GM10266 (cell line): ENCODE data around the gene C1orf52.
"Not testable (repeated sequence)": the region's sequence is repeated elsewhere in the genome, so short reads cannot be mapped to it uniquely, and the experiment has no call there.

Experiments
- DNase-seq: peaks from one replicate; pipeline ENCODE4 v3.0.0; 2012; ENCODE audit errors: extremely low spot score
- TF ChIP-seq, protein P1 (sequence below): IDR thresholded peaks from 2 replicates; pipeline ENCODE4 v1.5.1; 2012; ENCODE audit warnings: mild to moderate bottlenecking, low read depth; ENCODE audit not compliant: control insufficient read depth, insufficient read depth; ENCODE audit errors: missing control alignments

C1orf52 gene

DNA sequence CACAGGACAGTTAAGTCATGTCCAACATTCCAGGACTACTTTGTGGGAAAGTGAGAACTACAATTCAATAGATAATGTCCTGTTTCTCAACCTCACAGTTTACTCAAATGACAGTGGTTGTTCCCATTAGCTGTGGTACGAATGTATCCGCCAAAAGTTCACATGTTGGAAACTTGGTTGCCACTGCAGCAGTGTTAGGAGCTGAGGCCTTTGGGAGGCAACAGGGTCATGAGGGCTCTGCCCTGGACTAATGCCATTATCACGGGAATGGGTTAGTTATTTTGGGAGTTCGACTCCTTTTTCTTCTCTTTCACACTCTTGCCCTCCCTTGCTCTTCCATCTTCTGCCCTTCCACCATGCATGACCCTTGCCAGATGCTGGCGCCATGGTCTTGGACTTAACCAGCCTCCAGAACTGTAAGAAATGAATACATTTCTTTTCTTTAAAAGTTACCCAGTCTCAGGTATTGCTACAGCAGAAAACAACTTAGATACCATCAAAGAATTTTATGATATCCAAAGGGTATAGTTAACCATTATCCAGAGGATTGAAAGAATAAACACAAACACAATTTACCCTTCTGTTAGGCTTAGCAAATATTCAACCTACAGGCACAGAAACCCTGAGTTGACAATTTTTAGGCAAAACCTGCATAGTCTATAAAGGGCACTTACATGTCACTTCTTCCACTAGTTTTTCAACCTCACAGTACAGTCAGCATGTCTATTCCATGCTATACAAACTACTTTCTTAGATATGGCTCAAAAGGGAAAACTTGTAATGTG is 9.5 kb upstream of the C1orf52 start:
- no peak for DNase-seq
- TF ChIP-seq, protein P1, sequence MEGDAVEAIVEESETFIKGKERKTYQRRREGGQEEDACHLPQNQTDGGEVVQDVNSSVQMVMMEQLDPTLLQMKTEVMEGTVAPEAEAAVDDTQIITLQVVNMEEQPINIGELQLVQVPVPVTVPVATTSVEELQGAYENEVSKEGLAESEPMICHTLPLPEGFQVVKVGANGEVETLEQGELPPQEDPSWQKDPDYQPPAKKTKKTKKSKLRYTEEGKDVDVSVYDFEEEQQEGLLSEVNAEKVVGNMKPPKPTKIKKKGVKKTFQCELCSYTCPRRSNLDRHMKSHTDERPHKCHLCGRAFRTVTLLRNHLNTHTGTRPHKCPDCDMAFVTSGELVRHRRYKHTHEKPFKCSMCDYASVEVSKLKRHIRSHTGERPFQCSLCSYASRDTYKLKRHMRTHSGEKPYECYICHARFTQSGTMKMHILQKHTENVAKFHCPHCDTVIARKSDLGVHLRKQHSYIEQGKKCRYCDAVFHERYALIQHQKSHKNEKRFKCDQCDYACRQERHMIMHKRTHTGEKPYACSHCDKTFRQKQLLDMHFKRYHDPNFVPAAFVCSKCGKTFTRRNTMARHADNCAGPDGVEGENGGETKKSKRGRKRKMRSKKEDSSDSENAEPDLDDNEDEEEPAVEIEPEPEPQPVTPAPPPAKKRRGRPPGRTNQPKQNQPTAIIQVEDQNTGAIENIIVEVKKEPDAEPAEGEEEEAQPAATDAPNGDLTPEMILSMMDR = no peak

DNA sequence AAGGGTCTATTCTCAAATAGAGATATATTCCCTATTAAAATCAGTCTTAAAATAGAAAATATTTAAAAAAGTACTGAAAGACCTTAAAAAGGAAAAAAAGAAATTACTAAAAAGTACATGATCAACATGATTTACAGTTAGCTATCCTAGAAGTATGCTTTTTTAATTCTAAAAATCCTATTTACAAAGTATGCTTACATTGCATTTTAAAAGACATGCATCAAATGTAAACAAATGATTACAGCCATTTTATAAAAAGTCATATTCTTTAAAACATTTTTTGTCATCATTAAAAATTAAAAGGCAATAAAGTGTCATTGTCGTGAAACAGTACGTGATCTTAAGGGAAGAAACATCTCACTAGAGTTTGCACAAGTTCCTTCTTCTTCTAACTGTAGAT is 7.9 kb upstream of the C1orf52 start:
- TF ChIP-seq, protein P1 = no peak
- no peak for DNase-seq

DNA sequence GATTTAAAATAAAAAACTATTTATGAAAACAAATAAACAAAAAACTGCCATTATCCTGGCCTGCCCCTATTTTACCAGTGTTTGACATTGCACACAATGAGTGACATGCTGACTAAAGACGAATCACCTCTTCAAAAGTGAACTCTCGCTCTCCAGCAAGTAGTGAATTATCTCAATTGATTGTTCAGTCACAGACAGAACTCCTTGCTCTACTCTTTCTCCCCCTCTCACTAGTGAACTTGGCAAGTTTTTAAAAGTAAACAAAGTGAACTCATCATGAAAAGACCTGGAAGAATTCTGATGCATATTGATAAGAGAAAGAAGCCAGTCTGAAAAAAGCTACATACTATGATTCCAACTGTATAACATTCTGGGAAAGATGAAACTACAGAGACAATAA is 4.7 kb upstream of the C1orf52 start:
- DNase-seq = no peak
- TF ChIP-seq, protein P1 = no peak

DNA sequence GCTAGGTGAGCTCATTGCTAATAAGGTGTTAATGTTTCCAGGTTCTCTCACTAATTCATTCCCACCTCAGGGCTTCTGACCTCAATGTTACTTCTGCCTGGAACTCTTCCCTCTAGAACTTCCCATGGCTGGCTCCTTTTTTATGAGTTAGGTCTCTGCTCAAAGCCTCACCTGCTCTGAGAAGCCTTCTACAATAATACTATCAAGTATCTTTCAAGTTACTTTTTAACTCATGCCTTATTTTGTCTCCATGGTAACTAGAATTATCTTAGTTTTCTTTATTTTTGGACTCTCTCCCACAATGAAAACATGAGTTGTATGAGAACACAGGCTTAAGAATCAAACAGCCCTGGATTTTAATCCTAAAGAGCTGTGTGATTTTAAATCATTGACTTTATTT is 3.5 kb upstream of the C1orf52 start:
- TF ChIP-seq, protein P1 = no peak
- DNase-seq = no peak

DNA sequence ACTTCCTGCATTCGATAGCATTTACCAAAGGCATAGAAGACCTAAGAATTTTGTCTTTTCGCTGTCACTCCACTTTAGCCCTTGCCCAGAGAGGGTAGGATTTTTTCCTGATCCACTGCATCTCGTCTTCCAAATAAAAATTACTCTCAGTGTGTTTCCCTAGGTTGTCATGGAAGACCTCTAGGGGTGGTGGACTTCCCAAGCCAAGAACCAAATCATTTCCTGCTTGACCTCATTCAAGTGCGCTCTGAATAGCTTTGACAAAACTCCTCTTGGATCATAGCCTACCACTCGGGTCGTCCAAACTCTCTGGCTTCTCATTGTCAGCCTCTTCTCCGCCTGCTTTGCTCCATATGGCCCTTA is 431 bp upstream of the C1orf52 start:
- DNase-seq = no peak
- TF ChIP-seq, protein P1 = no peak

DNA sequence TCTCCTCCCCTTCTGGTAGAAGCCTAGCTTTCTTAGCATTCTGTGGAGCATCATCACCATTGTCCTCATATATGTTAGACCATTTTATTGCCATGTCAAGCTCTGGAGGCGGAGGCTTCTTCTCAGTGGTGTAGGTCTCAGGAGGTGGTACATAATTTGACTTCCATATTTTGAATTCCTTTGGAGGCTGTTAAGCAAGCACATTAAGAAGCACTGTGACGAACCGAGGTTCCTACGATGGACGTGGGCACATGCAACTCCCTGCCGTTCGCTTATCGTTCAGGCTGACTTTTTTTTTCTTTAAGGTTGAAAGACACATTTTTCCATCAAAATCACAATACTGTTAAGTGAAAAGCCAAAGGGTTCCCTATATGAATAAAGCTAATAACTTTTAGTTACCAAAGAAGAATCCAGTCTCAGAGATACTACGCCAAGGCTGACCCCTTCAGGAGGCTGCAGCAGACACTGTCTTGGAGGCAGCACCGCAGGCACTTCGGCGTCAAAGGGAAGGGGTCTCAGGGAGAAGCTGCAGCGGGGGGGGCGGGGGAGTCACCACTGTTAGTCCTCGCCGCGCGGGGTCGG is 835 bp downstream of the C1orf52 start:
- no peak for DNase-seq
- TF ChIP-seq, protein P1 = no peak

DNA sequence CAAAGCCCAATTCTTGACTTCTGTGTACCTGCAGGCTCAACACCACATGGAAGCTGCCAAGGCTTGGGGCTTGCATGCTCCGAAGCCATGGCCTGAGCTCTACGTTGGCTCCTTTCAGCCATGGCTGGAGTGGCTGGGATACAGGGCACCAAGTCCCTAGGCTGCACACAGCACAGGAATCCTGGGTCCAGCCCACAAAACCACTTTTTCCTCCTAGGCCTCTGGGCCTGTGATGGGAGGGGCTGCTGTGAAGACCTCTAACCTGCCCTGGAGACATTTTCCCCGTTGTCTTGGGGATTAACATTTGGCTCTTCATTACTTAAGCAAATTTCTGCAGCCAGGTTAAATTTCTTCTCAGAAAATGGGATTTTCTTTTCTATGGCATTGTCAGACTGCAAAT is 10.4 kb downstream of the C1orf52 start:
- DNase-seq = not testable (repeated sequence)
